ENCODE measurements around the gene LPAR3.

LPAR3 gene

GRCh38 chr1:84861988-84862644, 30.9 kb downstream of the LPAR3 start:
- H3K4me3 ChIP-seq (ENCODE audit: low read depth, low read length), result no peak overlapping the region
- no peak for DNase-seq (ENCODE audit: low read depth)

GRCh38 chr1:84861516-84861915, 31.5 kb downstream of the LPAR3 start:
- H3K4me3 ChIP-seq (ENCODE audit: low read depth, low read length), result no peak overlapping the region

GRCh38 chr1:84859866-84860265, 33.1 kb downstream of the LPAR3 start:
- DNase-seq (ENCODE audit: low read depth), result no peak
- no peak overlapping the region for H3K4me3 ChIP-seq (ENCODE audit: low read depth, low read length)

More at GRCh38 chr1:84861516-84861915, 31.5 kb downstream of the LPAR3 start:
- DNase-seq (ENCODE audit: low read depth), result no peak

- no peak for DNase-seq (ENCODE audit: low read depth)
- no peak overlapping the region for H3K4me3 ChIP-seq (ENCODE audit: low read depth, low read length)
Measured at GRCh38 chr1:84857906-84858305, 35.1 kb downstream of the LPAR3 start.

- no peak overlapping the region for H3K4me3 ChIP-seq (ENCODE audit: low read depth, low read length)
- DNase-seq (ENCODE audit: low read depth), result no peak
Measured at GRCh38 chr1:84856726-84857270, 36.2 kb downstream of the LPAR3 start.

- DNase-seq (ENCODE audit: low read depth), result no peak
- H3K4me3 ChIP-seq (ENCODE audit: low read depth, low read length), result no peak overlapping the region
Measured at GRCh38 chr1:84855691-84856630, 37.0 kb downstream of the LPAR3 start.

- no peak for DNase-seq (ENCODE audit: low read depth)
- no peak overlapping the region for H3K4me3 ChIP-seq (ENCODE audit: low read depth, low read length)
Measured at GRCh38 chr1:84855168-84855567, 37.8 kb downstream of the LPAR3 start.

- H3K4me3 ChIP-seq (ENCODE audit: low read depth, low read length), result no peak overlapping the region
- DNase-seq (ENCODE audit: low read depth), result peak; percentile 45
Measured at GRCh38 chr1:84853741-84854721, 39.0 kb downstream of the LPAR3 start.

GRCh38 chr1:84851839-84852238, 41.2 kb downstream of the LPAR3 start:
- DNase-seq (ENCODE audit: low read depth), result peak; percentile 73
- H3K4me3 ChIP-seq (ENCODE audit: low read depth, low read length), result no peak overlapping the region

- no peak overlapping the region for H3K4me3 ChIP-seq (ENCODE audit: low read depth, low read length)
- no peak for DNase-seq (ENCODE audit: low read depth)
Measured at GRCh38 chr1:84849357-84849975, 43.5 kb downstream of the LPAR3 start.

GRCh38 chr1:84847253-84848250, 45.5 kb downstream of the LPAR3 start:
- no peak overlapping the region for H3K4me3 ChIP-seq (ENCODE audit: low read depth, low read length)
- peak; percentile 96 for DNase-seq (ENCODE audit: low read depth)

GRCh38 chr1:84846387-84846786, 46.6 kb downstream of the LPAR3 start:
- DNase-seq (ENCODE audit: low read depth), result no peak
- no peak overlapping the region for H3K4me3 ChIP-seq (ENCODE audit: low read depth, low read length)

- H3K4me3 ChIP-seq (ENCODE audit: low read depth, low read length), result no peak overlapping the region
- DNase-seq (ENCODE audit: low read depth), result no peak
Measured at GRCh38 chr1:84845357-84845756, 47.6 kb downstream of the LPAR3 start.

- H3K4me3 ChIP-seq (ENCODE audit: low read depth, low read length), result no peak overlapping the region
- DNase-seq (ENCODE audit: low read depth), result no peak
Measured at GRCh38 chr1:84844094-84844493, 48.9 kb downstream of the LPAR3 start.

- no peak overlapping the region for H3K4me3 ChIP-seq (ENCODE audit: low read depth, low read length)
- no peak for DNase-seq (ENCODE audit: low read depth)
Measured at GRCh38 chr1:84842748-84843231, 50.2 kb downstream of the LPAR3 start.

- no peak for DNase-seq (ENCODE audit: low read depth)
- H3K4me3 ChIP-seq (ENCODE audit: low read depth, low read length), result no peak overlapping the region
Measured at GRCh38 chr1:84841971-84842370, 51.0 kb downstream of the LPAR3 start.

- no peak for DNase-seq (ENCODE audit: low read depth)
- H3K4me3 ChIP-seq (ENCODE audit: low read depth, low read length), result no peak overlapping the region
Measured at GRCh38 chr1:84840346-84840745, 52.7 kb downstream of the LPAR3 start.

GRCh38 chr1:84839544-84839943, 53.5 kb downstream of the LPAR3 start:
- H3K4me3 ChIP-seq (ENCODE audit: low read depth, low read length), result no peak overlapping the region
- no peak for DNase-seq (ENCODE audit: low read depth)

Measured in skeletal muscle cell (primary cell).